Breast epithelium (tissue), 4 donors: ENCODE measurements around the gene POLR2I. TPM values are rescaled to one million over a fixed set of nuclear protein-coding genes. Genes with fewer than 3 reads are reported as not detected.

ENCODE experiments used
- DNase-seq, 2 donors: peaks; one replicate each; pipeline ENCODE4 v3.0.0-alpha.2; 2019; ENCODE audit warnings: low spot score in 2 of 2
- H3K27ac ChIP-seq, 2 donors: fragments of 200-600 bp; sonication (generic) in 1 of 2; one replicate each; pipeline ENCODE4 v1.5.1; 2016 to 2019; ENCODE audit warnings: mild to moderate bottlenecking in 1 of 2
- H3K27me3 ChIP-seq, 2 donors: fragments of 200-600 bp; sonication (generic) in 1 of 2; one replicate each; pipeline versions ENCODE4 v1.5.1 to v1.6.0; 2017 to 2019; ENCODE audit warnings: control low read depth in 1 of 2, mild to moderate bottlenecking in 1 of 2
- H3K36me3 ChIP-seq: fragments of 200-600 bp; one replicate; pipeline ENCODE4 v1.5.1; 2019
- H3K4me1 ChIP-seq, 2 donors: fragments of 200-600 bp; sonication (generic); one replicate each; pipeline ENCODE4 v1.5.1; 2016 to 2019; ENCODE audit warnings: control low read depth in 1 of 2
- H3K4me3 ChIP-seq, 3 donors: fragments of 200-600 bp; sonication (generic); 1 replicate in 2 of 3; 2 replicates in 1 of 3; pipeline ENCODE4 v1.5.1; 2016 to 2019; ENCODE audit warnings: mild to moderate bottlenecking in 3 of 3, moderate library complexity in 2 of 3
- H3K9me3 ChIP-seq, 2 donors: fragments of 200-600 bp; sonication (generic) in 1 of 2; one replicate each; pipeline ENCODE4 v1.5.1; 2016 to 2019; ENCODE audit warnings: control low read depth in 1 of 2
- POLR2A ChIP-seq: fragments of 450-650 bp; IDR thresholded peaks from one replicate; pipeline ENCODE4 v1.6.1; 2016; ENCODE audit warnings: antibody characterized with exemption, mild to moderate bottlenecking, moderate library complexity
- POLR2AphosphoS5 ChIP-seq, 3 donors: sonication (generic); formaldehyde crosslinking; IDR thresholded peaks; one replicate each; pipeline ENCODE4 v1.6.1; 2017; ENCODE audit warnings: antibody characterized with exemption in 3 of 3
- intact Hi-C: fragments of 100-400 bp; cut with DNase I; formaldehyde crosslinking; loops from one replicate; pipeline ENCODE4 v1.15.1; 2023; ENCODE audit warnings: low total_unique reads
- total RNA-seq, 3 donors: library from RNA; depleted of rRNA; stranded (reverse); fragments of >200 nt; gene quantifications; one replicate each; pipeline ENCODE4 v1.1.0, GENCODE V29; 2016
- TF ChIP-seq, protein P1 (sequence below), 3 donors: fragments of 450-650 bp; IDR thresholded peaks; one replicate each; pipeline ENCODE4 v1.5.1; 2016 to 2017; ENCODE audit warnings: antibody characterized with exemption in 3 of 3, mild to moderate bottlenecking in 3 of 3, moderate library complexity in 3 of 3

POLR2I gene
- total RNA-seq, 3 donors from 2014 or later, result 44.2 to 68.2 (median 58.2) TPM

DNA sequence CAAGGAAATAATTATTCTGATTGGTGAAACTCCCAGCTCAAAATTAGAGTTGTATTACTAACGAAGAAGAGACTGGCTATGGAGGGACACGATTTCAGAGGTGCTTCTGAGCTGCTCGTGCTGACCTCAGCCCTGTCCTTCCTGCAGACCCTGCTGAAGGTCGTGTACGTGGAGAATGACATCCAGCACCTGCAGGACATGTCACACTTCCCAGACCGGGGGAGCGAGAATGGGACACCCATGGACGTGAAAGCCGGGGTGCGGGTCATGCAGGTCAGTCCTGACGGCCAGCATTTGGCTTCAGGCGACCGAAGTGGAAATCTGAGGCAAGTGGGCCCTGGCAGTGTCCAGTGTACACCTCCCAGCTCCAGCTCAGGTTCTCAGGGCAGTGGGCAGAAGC, 31.8 kb downstream of the POLR2I start:
- Histone ChIP-seq H3K9me3 (no peaks in the 10 kb centered on the region), H3K4me3 (no peak overlapping the region), H3K27ac (no peak overlapping the region), H3K36me3 (no peaks in the 10 kb centered on the region), H3K4me1 (no peaks in the 10 kb centered on the region), H3K27me3 (no peaks in the 10 kb centered on the region)
- DNase-seq, result no peak
- TF ChIP-seq POLR2AphosphoS5 (IDR thresholded peaks at IDR 0.05) (no peak), POLR2A (no peak)
- TF ChIP-seq, protein P1, sequence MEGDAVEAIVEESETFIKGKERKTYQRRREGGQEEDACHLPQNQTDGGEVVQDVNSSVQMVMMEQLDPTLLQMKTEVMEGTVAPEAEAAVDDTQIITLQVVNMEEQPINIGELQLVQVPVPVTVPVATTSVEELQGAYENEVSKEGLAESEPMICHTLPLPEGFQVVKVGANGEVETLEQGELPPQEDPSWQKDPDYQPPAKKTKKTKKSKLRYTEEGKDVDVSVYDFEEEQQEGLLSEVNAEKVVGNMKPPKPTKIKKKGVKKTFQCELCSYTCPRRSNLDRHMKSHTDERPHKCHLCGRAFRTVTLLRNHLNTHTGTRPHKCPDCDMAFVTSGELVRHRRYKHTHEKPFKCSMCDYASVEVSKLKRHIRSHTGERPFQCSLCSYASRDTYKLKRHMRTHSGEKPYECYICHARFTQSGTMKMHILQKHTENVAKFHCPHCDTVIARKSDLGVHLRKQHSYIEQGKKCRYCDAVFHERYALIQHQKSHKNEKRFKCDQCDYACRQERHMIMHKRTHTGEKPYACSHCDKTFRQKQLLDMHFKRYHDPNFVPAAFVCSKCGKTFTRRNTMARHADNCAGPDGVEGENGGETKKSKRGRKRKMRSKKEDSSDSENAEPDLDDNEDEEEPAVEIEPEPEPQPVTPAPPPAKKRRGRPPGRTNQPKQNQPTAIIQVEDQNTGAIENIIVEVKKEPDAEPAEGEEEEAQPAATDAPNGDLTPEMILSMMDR (IDR thresholded peaks at IDR 0.05), result no peak
- intact Hi-C loops, result no loop called here

DNA sequence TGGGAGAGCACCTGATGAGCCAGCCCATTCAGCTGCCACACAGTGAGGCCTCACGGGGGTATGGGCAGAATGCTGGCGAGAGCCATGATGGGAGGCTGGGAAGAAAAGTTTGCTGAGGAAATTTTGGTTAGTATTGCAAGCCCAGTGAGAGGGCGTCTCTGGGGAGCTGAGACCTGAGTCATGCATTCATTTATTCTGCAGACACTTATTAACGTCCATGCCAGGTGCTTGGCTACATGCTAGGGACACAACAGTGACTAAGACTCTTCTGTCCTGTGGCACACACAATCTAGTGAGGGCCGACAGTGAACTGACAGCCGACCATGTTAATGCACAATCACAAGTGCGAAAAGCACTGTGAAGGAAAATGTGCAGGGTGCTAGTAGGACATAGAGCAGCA, 32.8 kb downstream of the POLR2I start:
- Histone ChIP-seq H3K27ac (no peak overlapping the region), H3K27me3 (no peaks in the 10 kb centered on the region), H3K9me3 (no peaks in the 10 kb centered on the region), H3K36me3 (no peaks in the 10 kb centered on the region), H3K4me3 (no peak overlapping the region), H3K4me1 (no peaks in the 10 kb centered on the region)
- no peak for DNase-seq
- TF ChIP-seq POLR2A, result no peak
- TF ChIP-seq, protein P1 (IDR thresholded peaks at IDR 0.05), result no peak
- intact Hi-C loops, result no loop called here

DNA sequence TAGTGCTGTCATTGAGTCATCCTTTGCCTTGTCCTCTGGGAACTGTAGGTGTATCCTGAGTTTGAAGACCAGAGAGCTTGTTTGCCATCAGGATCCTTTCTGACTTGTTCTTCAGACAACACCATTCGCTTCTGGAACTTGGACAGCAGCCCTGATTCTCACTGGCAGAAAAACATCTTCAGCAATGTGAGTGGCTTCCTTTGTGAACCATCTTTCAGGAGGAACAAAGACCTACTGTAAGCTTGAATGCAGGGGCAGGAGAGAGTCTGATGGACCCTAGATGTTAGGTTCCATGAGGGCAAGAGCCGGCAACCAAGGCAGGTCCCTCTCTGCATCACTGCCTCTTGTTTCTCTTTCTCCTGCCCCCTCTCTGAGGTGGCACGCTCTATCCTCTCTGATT, 33.3 kb downstream of the POLR2I start:
- H3K4me1 ChIP-seq, result no peaks in the 10 kb centered on the region
- no peaks in the 10 kb centered on the region for H3K27me3 ChIP-seq
- H3K36me3 ChIP-seq, result no peaks in the 10 kb centered on the region
- no peak for TF ChIP-seq POLR2A
- no peak for TF ChIP-seq POLR2AphosphoS5 (IDR thresholded peaks at IDR 0.05)
- TF ChIP-seq, protein P1 (IDR thresholded peaks at IDR 0.05), result no peak
- H3K9me3 ChIP-seq, result no peaks in the 10 kb centered on the region
- intact Hi-C loops, result no loop called here
- no peak overlapping the region for H3K27ac ChIP-seq
- no peak overlapping the region for H3K4me3 ChIP-seq
- peak in 1 of 2 donors; percentile 35 for DNase-seq

DNA sequence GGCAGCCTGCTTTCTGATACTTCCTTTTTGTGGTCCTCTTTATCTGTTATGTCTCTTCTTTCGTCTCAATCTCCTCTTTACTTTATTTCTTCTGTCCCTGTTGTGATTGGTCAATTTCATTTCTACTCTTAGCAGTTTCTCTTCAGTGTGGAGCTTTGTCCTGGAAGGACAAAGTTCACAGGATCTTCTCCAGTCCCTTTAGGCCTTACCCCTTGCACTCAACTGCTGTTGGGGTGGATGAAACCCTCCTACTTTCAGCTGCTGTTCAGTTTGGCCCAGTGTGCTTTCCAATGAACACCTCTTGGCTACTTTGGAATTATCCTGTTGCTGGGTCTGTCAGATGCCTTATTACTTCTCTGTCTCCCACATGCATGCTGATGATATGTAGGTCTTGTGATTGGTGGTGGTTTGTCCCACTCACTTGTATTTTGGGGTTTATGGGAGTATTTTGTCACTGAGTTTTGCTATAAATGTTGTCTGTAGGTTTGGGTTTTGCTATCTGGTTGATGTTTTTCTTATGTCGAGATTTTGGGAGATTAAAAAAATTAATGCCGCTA, 35.2 kb downstream of the POLR2I start:
- no peaks in the 10 kb centered on the region for H3K9me3 ChIP-seq
- H3K27ac ChIP-seq, result no peak overlapping the region
- DNase-seq, result no peak
- no peaks in the 10 kb centered on the region for H3K4me1 ChIP-seq
- H3K36me3 ChIP-seq, result no peaks in the 10 kb centered on the region
- intact Hi-C loops, result no loop called here
- no peaks in the 10 kb centered on the region for H3K27me3 ChIP-seq
- no peak overlapping the region for H3K4me3 ChIP-seq
- TF ChIP-seq, protein P1 (IDR thresholded peaks at IDR 0.05), result no peak
- TF ChIP-seq POLR2A, result no peak
- TF ChIP-seq POLR2AphosphoS5 (IDR thresholded peaks at IDR 0.05), result no peak

DNA sequence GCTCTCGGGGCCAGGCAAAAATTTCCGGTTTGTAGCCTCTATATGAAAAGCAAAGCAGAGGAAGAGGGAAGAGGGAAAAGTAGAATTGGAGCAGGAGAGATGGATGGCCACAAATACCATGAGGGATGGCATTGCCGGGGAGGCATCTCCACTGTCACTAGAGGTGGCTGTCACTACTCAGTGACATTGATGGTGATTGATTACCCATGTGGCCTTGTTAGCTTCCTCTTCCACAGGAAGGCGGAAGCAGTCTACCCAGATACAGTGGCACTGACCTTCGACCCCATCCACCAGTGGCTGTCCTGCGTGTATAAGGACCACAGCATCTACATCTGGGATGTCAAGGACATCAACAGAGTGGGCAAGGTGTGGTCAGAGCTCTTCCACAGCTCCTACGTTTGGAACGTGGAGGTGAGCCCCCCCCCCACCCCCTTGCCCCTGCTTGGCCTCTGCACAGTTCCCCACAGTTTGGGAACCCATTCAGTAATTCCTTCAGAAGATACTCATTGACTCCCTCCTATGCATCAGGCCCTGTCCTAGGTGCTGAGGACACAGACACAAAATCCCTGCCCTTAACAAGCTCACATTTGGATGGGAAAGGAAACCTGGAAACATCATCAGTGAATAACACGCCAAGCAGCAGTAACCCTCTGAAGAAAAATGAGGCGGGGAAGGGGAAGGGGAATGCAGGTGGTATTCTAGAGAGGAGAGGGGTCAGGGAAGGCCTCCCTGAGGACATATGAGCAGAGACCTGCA, 41.4 kb downstream of the POLR2I start:
- no peak overlapping the region for H3K4me3 ChIP-seq
- DNase-seq, result no peak
- no peaks in the 10 kb centered on the region for H3K9me3 ChIP-seq
- peaks cover 0 to 7% of the 10 kb centered on the region in 2 donors for H3K4me1 ChIP-seq
- H3K27me3 ChIP-seq, result no peaks in the 10 kb centered on the region
- H3K27ac ChIP-seq, result no peak overlapping the region
- TF ChIP-seq POLR2AphosphoS5 (IDR thresholded peaks at IDR 0.05) (no peak), POLR2A (no peak)
- TF ChIP-seq, protein P1 (IDR thresholded peaks at IDR 0.05), result no peak
- intact Hi-C loops, result no loop called here
- H3K36me3 ChIP-seq, result no peaks in the 10 kb centered on the region
